ENCODE data around the gene HUWE1. TPM values are rescaled to one million over a fixed set of nuclear protein-coding genes. Genes with fewer than 3 reads are reported as not detected.

The HUWE1 gene
- total RNA-seq, 3 donors from 2014 or later: 99.7 to 122 (median 108) TPM

DNA sequence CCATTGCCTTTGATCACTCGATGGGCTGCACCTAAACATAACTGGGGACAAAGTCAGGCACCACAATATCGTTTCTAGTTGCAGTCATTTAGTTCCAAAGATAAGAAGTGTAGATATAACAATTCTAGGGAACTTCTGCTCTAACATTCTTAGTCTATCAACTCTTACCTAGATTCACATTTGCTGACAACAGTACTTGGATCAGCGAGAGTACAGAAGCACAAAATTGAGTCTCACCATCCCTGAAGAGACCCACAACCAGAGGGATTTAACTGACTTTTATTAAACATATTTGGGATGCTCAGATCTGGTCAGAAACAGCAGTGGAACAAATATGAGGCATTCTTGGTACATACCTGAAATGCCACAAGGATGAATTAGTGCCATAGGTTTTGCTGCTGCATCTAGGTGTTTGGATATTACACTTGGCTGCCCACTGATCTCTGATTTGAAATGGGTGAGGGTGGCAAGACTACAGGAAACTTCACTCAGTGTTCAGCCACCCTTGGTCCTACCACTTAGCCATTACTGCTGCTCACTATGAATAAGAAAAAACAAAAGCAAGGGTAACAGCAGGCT lies 28.9 kb upstream of the HUWE1 start:
- intact Hi-C loops (cut with DNase I; ENCODE audit: low total_unique reads): no loop called here
- Histone ChIP-seq H3K9me3 (no peaks in the 10 kb centered on the region), H3K36me3 (no peaks in the 10 kb centered on the region), H3K4me3 (no peak overlapping the region), H3K27ac (no peak overlapping the region), H3K4me1 (peaks cover 0 to 10% of the 10 kb centered on the region in 2 donors), H3K27me3 (peaks cover 0 to 6% of the 10 kb centered on the region in 2 donors)
- TF ChIP-seq, protein P1, sequence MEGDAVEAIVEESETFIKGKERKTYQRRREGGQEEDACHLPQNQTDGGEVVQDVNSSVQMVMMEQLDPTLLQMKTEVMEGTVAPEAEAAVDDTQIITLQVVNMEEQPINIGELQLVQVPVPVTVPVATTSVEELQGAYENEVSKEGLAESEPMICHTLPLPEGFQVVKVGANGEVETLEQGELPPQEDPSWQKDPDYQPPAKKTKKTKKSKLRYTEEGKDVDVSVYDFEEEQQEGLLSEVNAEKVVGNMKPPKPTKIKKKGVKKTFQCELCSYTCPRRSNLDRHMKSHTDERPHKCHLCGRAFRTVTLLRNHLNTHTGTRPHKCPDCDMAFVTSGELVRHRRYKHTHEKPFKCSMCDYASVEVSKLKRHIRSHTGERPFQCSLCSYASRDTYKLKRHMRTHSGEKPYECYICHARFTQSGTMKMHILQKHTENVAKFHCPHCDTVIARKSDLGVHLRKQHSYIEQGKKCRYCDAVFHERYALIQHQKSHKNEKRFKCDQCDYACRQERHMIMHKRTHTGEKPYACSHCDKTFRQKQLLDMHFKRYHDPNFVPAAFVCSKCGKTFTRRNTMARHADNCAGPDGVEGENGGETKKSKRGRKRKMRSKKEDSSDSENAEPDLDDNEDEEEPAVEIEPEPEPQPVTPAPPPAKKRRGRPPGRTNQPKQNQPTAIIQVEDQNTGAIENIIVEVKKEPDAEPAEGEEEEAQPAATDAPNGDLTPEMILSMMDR (IDR thresholded peaks at IDR 0.05): no peak
- TF ChIP-seq POLR2AphosphoS5 (IDR thresholded peaks at IDR 0.05) (no peak), POLR2A (IDR thresholded peaks at IDR 0.05) (no peak)
- DNase-seq (ENCODE audit: low spot score in 2 of 2): no peak

DNA sequence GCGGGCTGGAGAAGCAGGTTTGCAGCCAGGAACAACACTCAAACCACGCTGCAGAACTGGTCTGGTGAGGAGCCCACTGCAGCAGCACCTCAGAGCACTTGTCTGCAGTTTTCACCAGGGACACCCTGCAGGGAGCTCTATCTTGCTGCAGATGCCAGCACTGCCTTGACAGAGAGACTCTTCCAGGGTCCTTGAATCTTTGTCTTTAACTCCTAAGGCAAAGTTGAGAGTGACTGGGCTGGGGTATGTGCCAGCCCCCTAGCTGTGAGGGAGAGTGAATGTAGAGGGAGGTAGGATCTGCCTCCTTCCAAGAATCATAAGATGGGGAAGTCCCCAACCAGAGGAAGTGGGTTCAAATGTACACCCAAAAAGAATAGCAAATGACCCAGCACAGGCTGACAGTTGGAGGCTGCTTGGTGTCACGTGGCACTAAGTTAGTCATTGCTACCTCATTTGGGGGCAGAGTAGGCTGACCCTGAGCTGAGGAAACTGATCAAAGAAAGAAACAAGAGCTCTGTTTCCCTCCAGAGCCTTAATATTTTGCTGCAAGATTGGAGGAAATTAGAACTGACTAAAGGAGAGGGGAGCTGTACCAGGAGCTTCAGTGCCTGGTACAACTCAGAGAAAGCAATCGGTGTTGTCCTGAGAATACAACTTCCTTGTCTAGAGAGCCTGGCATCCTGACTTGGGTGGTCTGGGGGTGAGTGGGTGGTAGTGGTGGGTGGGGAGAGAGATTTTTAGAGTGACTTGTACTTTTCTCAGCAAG lies 28.2 kb upstream of the HUWE1 start:
- intact Hi-C loops (cut with DNase I; ENCODE audit: low total_unique reads): no loop called here
- Histone ChIP-seq H3K27ac (no peak overlapping the region), H3K4me3 (peak overlapping the region in 1 of 3 donors; percentile 19), H3K27me3 (peaks cover 0 to 11% of the 10 kb centered on the region in 2 donors), H3K9me3 (no peaks in the 10 kb centered on the region), H3K4me1 (peaks cover 0 to 10% of the 10 kb centered on the region in 2 donors), H3K36me3 (no peaks in the 10 kb centered on the region)
- TF ChIP-seq POLR2AphosphoS5 (IDR thresholded peaks at IDR 0.05): no peak
- TF ChIP-seq POLR2A (IDR thresholded peaks at IDR 0.05): no peak
- TF ChIP-seq, protein P1 (IDR thresholded peaks at IDR 0.05): no peak
- DNase-seq (ENCODE audit: low spot score in 2 of 2): peak; percentile 46 to 52

DNA sequence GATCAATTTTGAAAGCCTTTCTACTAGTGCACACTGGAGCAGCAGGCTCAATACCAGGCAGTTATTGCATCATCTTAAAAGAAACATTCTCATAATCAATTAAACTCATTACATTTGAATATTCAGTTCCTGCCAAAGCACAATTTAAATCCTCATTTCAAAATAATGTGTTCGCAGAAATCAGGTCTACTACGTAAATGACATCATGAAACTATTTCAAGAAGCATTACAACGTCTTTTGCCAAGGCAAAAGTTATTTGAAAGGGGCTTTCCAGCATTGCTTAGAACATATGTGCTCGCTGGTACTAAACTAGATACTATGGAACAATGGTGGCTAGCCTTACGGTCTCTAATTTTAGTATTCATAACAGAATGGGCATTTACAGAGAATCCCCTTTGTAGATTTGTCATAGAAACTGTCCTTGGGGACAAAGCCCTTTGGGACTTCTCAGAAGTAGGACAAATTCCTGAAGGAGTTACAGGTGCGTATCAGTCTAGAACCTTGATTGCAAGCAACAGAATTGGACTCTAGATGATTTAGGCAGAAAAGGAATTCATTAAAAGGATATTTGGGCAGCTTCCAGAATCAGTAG lies 27.6 kb upstream of the HUWE1 start:
- no peak overlapping the region for H3K27ac ChIP-seq
- TF ChIP-seq POLR2A (IDR thresholded peaks at IDR 0.05): no peak
- TF ChIP-seq POLR2AphosphoS5 (IDR thresholded peaks at IDR 0.05): no peak
- TF ChIP-seq, protein P1 (IDR thresholded peaks at IDR 0.05): no peak
- no peaks in the 10 kb centered on the region for H3K36me3 ChIP-seq
- DNase-seq (ENCODE audit: low spot score in 2 of 2): no peak
- intact Hi-C loops (cut with DNase I; ENCODE audit: low total_unique reads): no loop called here
- H3K4me3 ChIP-seq: peak overlapping the region in 1 of 3 donors; percentile 19
- no peaks in the 10 kb centered on the region for H3K9me3 ChIP-seq
- peaks cover 0 to 16% of the 10 kb centered on the region in 2 donors for H3K27me3 ChIP-seq
- peaks cover 0 to 10% of the 10 kb centered on the region in 2 donors for H3K4me1 ChIP-seq

DNA sequence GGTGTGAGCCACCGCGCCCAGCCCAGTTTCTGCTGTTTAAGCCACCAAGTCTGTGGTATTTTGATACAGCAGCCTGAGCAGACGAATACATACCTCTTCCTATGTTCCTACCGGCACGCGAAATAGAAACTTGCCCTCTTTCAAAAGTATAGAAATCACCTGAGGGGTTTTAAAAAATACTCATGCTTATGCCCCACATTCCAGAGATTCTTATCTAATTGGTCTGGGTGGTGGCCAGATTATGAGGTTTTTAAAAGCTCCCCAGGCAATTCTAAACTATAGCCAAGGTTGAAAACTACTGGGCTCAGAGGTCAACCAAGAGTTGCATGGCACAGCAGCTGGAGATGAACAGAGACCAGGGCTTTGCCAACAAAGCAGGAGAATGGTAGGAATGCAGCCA lies 24.9 kb upstream of the HUWE1 start:
- no peaks in the 10 kb centered on the region for H3K36me3 ChIP-seq
- DNase-seq (ENCODE audit: low spot score in 2 of 2): no peak
- no peak overlapping the region for H3K4me3 ChIP-seq
- peaks cover 0 to 19% of the 10 kb centered on the region in 2 donors for H3K27me3 ChIP-seq
- peaks cover 0 to 10% of the 10 kb centered on the region in 2 donors for H3K4me1 ChIP-seq
- TF ChIP-seq POLR2AphosphoS5 (IDR thresholded peaks at IDR 0.05): no peak
- TF ChIP-seq, protein P1 (IDR thresholded peaks at IDR 0.05): no peak
- TF ChIP-seq POLR2A (IDR thresholded peaks at IDR 0.05): no peak
- H3K9me3 ChIP-seq: no peaks in the 10 kb centered on the region
- intact Hi-C loops (cut with DNase I; ENCODE audit: low total_unique reads): no loop called here
- no peak overlapping the region for H3K27ac ChIP-seq

DNA sequence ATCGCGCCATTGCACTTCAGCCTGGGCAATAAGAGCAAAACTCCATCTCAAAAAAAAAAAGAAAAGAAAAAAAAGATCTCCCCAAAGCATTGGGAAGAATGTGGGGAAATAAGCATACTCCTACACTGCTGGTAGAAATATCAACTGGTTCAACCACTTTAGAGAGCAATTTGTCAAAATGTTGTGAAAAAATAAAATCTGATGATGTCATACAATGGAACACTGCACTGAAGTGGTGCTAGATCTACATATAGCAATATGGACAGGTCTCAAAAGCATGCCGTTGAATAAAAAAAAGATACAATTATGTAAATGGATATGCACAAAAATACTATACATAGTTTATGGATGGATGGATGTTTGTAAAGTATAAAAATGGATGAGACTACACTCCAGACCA lies 18.3 kb upstream of the HUWE1 start:
- intact Hi-C loops (cut with DNase I; ENCODE audit: low total_unique reads): no loop called here
- Histone ChIP-seq H3K9me3 (no peaks in the 10 kb centered on the region), H3K4me1 (no peaks in the 10 kb centered on the region), H3K27me3 (peaks cover 0 to 14% of the 10 kb centered on the region in 2 donors), H3K4me3 (no peak overlapping the region), H3K27ac (no peak overlapping the region), H3K36me3 (no peaks in the 10 kb centered on the region)
- no peak for TF ChIP-seq POLR2A (IDR thresholded peaks at IDR 0.05)
- TF ChIP-seq, protein P1 (IDR thresholded peaks at IDR 0.05): no peak
- TF ChIP-seq POLR2AphosphoS5 (IDR thresholded peaks at IDR 0.05): no peak
- no peak for DNase-seq (ENCODE audit: low spot score in 2 of 2)
